HL-60 (cell line): ENCODE data around the gene SLC35G1.

Source experiments
- DNase-seq, 2 experiments: peaks; one replicate each; pipeline ENCODE4 v3.0.0-alpha.2; 2010 to 2020; ENCODE audit warnings: low read depth in 1 of 2, low spot score in 1 of 2
- H3K27ac ChIP-seq: fragments of 250-450 bp; sonication (Bioruptor Pico); replicated peaks from 2 replicates; pipeline ENCODE4 v1.5.1; 2020; ENCODE audit warnings: mild to moderate bottlenecking, moderate library complexity
- H3K27me3 ChIP-seq: fragments of 250-450 bp; sonication (Bioruptor Pico); 2 replicates; pipeline ENCODE4 v1.5.1; 2021; ENCODE audit warnings: mild to moderate bottlenecking, moderate library complexity; ENCODE audit not compliant: insufficient read depth, poor library complexity, severe bottlenecking
- H3K4me3 ChIP-seq: replicated peaks from 2 replicates; pipeline ENCODE4 v1.5.1; 2011; ENCODE audit warnings: mild to moderate bottlenecking, control low read depth, low read length; ENCODE audit not compliant: insufficient read depth
- GABPA ChIP-seq: IDR thresholded peaks from 2 replicates; pipeline ENCODE4 v1.6.1; 2012; ENCODE audit warnings: low read depth
- POLR2AphosphoS5 ChIP-seq: IDR thresholded peaks from 2 replicates; pipeline ENCODE4 v1.6.1; 2012; ENCODE audit warnings: low read depth
- SPI1 ChIP-seq: IDR thresholded peaks from 2 replicates; pipeline ENCODE4 v1.6.1; 2012; ENCODE audit warnings: low read depth, mild to moderate bottlenecking, borderline replicate concordance
- TF ChIP-seq, protein P1 (sequence below): IDR thresholded peaks from one replicate; pipeline ENCODE4 v1.5.1; 2011; ENCODE audit warnings: low read length, control low read depth, inconsistent platforms; ENCODE audit not compliant: insufficient read depth
- TF ChIP-seq, protein P2 (sequence below): IDR thresholded peaks from 2 replicates; pipeline ENCODE4 v1.6.1; 2012; ENCODE audit warnings: low read depth; ENCODE audit not compliant: insufficient replicate concordance

SLC35G1 gene

DNA sequence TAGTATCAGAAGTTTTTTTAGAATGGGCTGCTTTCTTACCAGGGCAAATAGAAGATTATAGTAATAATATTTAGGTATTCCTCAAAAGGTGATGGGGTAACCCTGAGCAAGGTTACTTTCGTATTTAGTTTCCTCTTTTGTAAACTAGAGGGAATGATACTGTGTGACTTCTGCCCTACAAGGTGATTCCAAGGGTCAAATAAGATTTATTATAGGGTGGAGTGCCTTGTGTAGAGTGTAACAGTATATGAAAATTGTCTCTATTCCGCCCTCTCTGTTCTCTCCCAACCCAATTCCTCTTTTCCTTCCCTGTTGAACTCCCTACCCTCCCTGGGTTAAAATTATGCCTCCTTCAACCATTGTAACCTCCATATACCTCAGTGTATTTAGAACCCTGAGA lies 5.3 kb downstream of the SLC35G1 start:
- Histone ChIP-seq H3K27me3 (no peaks in the 10 kb centered on the region), H3K4me3 (no peak overlapping the region), H3K27ac (no peak overlapping the region)
- TF ChIP-seq GABPA (no peak), SPI1 (no peak), POLR2AphosphoS5 (no peak)
- TF ChIP-seq, protein P1, sequence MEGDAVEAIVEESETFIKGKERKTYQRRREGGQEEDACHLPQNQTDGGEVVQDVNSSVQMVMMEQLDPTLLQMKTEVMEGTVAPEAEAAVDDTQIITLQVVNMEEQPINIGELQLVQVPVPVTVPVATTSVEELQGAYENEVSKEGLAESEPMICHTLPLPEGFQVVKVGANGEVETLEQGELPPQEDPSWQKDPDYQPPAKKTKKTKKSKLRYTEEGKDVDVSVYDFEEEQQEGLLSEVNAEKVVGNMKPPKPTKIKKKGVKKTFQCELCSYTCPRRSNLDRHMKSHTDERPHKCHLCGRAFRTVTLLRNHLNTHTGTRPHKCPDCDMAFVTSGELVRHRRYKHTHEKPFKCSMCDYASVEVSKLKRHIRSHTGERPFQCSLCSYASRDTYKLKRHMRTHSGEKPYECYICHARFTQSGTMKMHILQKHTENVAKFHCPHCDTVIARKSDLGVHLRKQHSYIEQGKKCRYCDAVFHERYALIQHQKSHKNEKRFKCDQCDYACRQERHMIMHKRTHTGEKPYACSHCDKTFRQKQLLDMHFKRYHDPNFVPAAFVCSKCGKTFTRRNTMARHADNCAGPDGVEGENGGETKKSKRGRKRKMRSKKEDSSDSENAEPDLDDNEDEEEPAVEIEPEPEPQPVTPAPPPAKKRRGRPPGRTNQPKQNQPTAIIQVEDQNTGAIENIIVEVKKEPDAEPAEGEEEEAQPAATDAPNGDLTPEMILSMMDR = no peak
- TF ChIP-seq, protein P2, sequence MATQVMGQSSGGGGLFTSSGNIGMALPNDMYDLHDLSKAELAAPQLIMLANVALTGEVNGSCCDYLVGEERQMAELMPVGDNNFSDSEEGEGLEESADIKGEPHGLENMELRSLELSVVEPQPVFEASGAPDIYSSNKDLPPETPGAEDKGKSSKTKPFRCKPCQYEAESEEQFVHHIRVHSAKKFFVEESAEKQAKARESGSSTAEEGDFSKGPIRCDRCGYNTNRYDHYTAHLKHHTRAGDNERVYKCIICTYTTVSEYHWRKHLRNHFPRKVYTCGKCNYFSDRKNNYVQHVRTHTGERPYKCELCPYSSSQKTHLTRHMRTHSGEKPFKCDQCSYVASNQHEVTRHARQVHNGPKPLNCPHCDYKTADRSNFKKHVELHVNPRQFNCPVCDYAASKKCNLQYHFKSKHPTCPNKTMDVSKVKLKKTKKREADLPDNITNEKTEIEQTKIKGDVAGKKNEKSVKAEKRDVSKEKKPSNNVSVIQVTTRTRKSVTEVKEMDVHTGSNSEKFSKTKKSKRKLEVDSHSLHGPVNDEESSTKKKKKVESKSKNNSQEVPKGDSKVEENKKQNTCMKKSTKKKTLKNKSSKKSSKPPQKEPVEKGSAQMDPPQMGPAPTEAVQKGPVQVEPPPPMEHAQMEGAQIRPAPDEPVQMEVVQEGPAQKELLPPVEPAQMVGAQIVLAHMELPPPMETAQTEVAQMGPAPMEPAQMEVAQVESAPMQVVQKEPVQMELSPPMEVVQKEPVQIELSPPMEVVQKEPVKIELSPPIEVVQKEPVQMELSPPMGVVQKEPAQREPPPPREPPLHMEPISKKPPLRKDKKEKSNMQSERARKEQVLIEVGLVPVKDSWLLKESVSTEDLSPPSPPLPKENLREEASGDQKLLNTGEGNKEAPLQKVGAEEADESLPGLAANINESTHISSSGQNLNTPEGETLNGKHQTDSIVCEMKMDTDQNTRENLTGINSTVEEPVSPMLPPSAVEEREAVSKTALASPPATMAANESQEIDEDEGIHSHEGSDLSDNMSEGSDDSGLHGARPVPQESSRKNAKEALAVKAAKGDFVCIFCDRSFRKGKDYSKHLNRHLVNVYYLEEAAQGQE = no peak
- no peak for DNase-seq

- Histone ChIP-seq H3K27me3 (no peaks in the 10 kb centered on the region), H3K4me3 (no peak overlapping the region), H3K27ac (no peak overlapping the region)
- no peak for DNase-seq
- TF ChIP-seq POLR2AphosphoS5 (no peak), SPI1 (no peak), GABPA (no peak)
- TF ChIP-seq, protein P1 = no peak
- TF ChIP-seq, protein P2 = no peak
These were observed 9.3 kb downstream of the SLC35G1 start for GRCh38 chr10:93903051-93903450.

GRCh38 chr10:93904901-93905300 lies 11.1 kb downstream of the SLC35G1 start:
- TF ChIP-seq GABPA = no peak
- TF ChIP-seq, protein P1 = no peak
- no peak for TF ChIP-seq SPI1
- TF ChIP-seq, protein P2 = no peak

More at GRCh38 chr10:93904901-93905300, 11.1 kb downstream of the SLC35G1 start:
- no peak for DNase-seq
- H3K27me3 ChIP-seq = no peaks in the 10 kb centered on the region
- H3K4me3 ChIP-seq = no peak overlapping the region
- no peak overlapping the region for H3K27ac ChIP-seq
